SK-N-SH (cell line): ENCODE data around the gene SMIM21. TPM values are rescaled to one million over a fixed set of nuclear protein-coding genes. Genes with fewer than 3 reads are reported as not detected.

ENCODE experiments used
- CTCF ChIA-PET: fragments of 300-600, 350-600 bp; formaldehyde crosslinking; extraction: SDS; loops from one replicate; lab custom pipeline; 2021; lab: Yijun Ruan, JAX
- POLR2A ChIA-PET: fragments of 350-600 bp; sonication (Branson Sonifier 250); formaldehyde crosslinking; extraction: SDS; loops from one replicate; lab custom pipeline; 2020; ENCODE audit warnings: antibody characterized with exemption, inconsistent platforms; lab: Yijun Ruan, JAX
- DNase-seq: peaks from one replicate; pipeline ENCODE4 v3.0.0; 2012
- H2AFZ ChIP-seq: fragments of 200-600 bp; sonication (generic); 2 replicates; pipeline ENCODE4 v1.8.1; 2016; ENCODE audit warnings: antibody characterized with exemption, mild to moderate bottlenecking, low read depth
- H3F3A ChIP-seq: fragments of 200-600 bp; sonication (generic); replicated peaks from 2 replicates; pipeline ENCODE3; 2016; ENCODE audit warnings: antibody characterized with exemption, mild to moderate bottlenecking; ENCODE audit not compliant: insufficient read depth
- H3K27ac ChIP-seq, 2 experiments: fragments of 200-500 bp in 1 of 2; fragments of 200-600 bp in 1 of 2; sonication (Bioruptor generic) in 1 of 2; sonication (generic), shearing (Covaris generic) in 1 of 2; 2 replicates each; pipeline versions ENCODE4 v1.5.1 to v1.6.1; 2014 to 2016; ENCODE audit warnings: low read depth in 2 of 2, inconsistent platforms in 1 of 2, low read length in 1 of 2, mild to moderate bottlenecking in 1 of 2, mixed read lengths in 1 of 2
- H3K27me3 ChIP-seq: fragments of 200-600 bp; sonication (generic), shearing (Covaris generic); 2 replicates; pipeline ENCODE4 v1.6.1; 2016; ENCODE audit warnings: mixed run types; ENCODE audit not compliant: insufficient read depth
- H3K36me3 ChIP-seq, 2 experiments: fragments of 200-500 bp in 1 of 2; fragments of 200-600 bp in 1 of 2; sonication (Bioruptor generic) in 1 of 2; sonication (generic) in 1 of 2; replicated peaks in 1 of 2; 2 replicates each; pipeline versions ENCODE3 to v1.5.1; 2014 to 2016; ENCODE audit warnings: low read length in 1 of 2, mild to moderate bottlenecking in 1 of 2; ENCODE audit not compliant: insufficient read depth in 2 of 2, control insufficient read depth in 1 of 2
- H3K4me1 ChIP-seq, 2 experiments: fragments of 200-500 bp in 1 of 2; fragments of 200-600 bp in 1 of 2; sonication (Bioruptor generic) in 1 of 2; sonication (generic), shearing (Covaris generic) in 1 of 2; 2 replicates each; pipeline versions ENCODE4 v1.5.1 to v1.6.1; 2014 to 2016; ENCODE audit warnings: low read depth in 1 of 2, low read length in 1 of 2, mixed run types in 1 of 2; ENCODE audit not compliant: insufficient read depth in 2 of 2, control insufficient read depth in 1 of 2
- H3K4me2 ChIP-seq: fragments of 200-600 bp; sonication (generic), shearing (Covaris generic); 2 replicates; pipeline ENCODE4 v1.6.1; 2017; ENCODE audit warnings: mixed run types
- H3K4me3 ChIP-seq, 2 experiments: fragments of 200-500 bp in 1 of 2; fragments of 200-600 bp in 1 of 2; sonication (Bioruptor generic) in 1 of 2; sonication (generic), shearing (Covaris generic) in 1 of 2; 2 replicates each; pipeline versions ENCODE4 v1.5.1 to v1.8.1; 2014 to 2016; ENCODE audit warnings: low read depth in 2 of 2, inconsistent platforms in 1 of 2, low read length in 1 of 2, mild to moderate bottlenecking in 1 of 2, mixed read lengths in 1 of 2, moderate library complexity in 1 of 2
- H3K79me2 ChIP-seq: fragments of 200-600 bp; sonication (generic); 2 replicates; pipeline ENCODE4 v1.8.1; 2017; ENCODE audit warnings: mild to moderate bottlenecking; ENCODE audit not compliant: insufficient read depth
- H3K9ac ChIP-seq: fragments of 200-600 bp; sonication (generic); 2 replicates; pipeline ENCODE4 v1.6.1; 2017; ENCODE audit warnings: mixed run types
- H3K9me2 ChIP-seq: fragments of 200-600 bp; sonication (generic); 2 replicates; pipeline ENCODE4 v1.6.1; 2017; ENCODE audit warnings: mixed run types
- H3K9me3 ChIP-seq: fragments of 200-600 bp; sonication (generic); 2 replicates; pipeline ENCODE4 v1.6.1; 2017; ENCODE audit warnings: mixed run types, mild to moderate bottlenecking, moderate library complexity
- H4K20me1 ChIP-seq: fragments of 200-600 bp; sonication (generic); 2 replicates; pipeline ENCODE4 v1.6.1; 2017; ENCODE audit warnings: mild to moderate bottlenecking, mixed run types; ENCODE audit not compliant: insufficient read depth
- CHD2 ChIP-seq: fragments of 150-350 bp; IDR thresholded peaks from 2 replicates; pipeline ENCODE4 v1.6.1; 2018; ENCODE audit warnings: low read length; ENCODE audit not compliant: partially characterized antibody
- EZH2phosphoT487 ChIP-seq: fragments of 200-600 bp; sonication (generic); IDR thresholded peaks from 2 replicates; pipeline ENCODE4 v1.6.1; 2017; ENCODE audit warnings: low read depth, mixed run types, mild to moderate bottlenecking, antibody characterized with exemption, moderate library complexity, borderline replicate concordance
- FOXM1 ChIP-seq: IDR thresholded peaks from 2 replicates; pipeline ENCODE4 v1.4.0; 2012; ENCODE audit warnings: low read depth, mild to moderate bottlenecking
- GABPA ChIP-seq: IDR thresholded peaks from 2 replicates; pipeline ENCODE4 v1.4.0; 2012; ENCODE audit warnings: low read depth, mild to moderate bottlenecking
- NFIC ChIP-seq: IDR thresholded peaks from 2 replicates; pipeline ENCODE4 v1.4.0; 2012; ENCODE audit warnings: borderline replicate concordance
- REST ChIP-seq: IDR thresholded peaks from 2 replicates; pipeline ENCODE4 v1.6.1; 2012; ENCODE audit warnings: mild to moderate bottlenecking, low read depth, low read length, moderate library complexity
- TEAD4 ChIP-seq: IDR thresholded peaks from 2 replicates; pipeline ENCODE4 v1.4.0; 2012; ENCODE audit warnings: mild to moderate bottlenecking, borderline replicate concordance; ENCODE audit not compliant: insufficient read depth
- USF2 ChIP-seq: fragments of 150-350 bp; IDR thresholded peaks from 2 replicates; pipeline ENCODE4 v1.6.1; 2017; ENCODE audit warnings: antibody characterized with exemption, low read length, low read depth, borderline replicate concordance
- YY1 ChIP-seq: IDR thresholded peaks from 2 replicates; pipeline ENCODE4 v1.4.0; 2012; ENCODE audit warnings: low read depth, mild to moderate bottlenecking
- ZBTB33 ChIP-seq: IDR thresholded peaks from 2 replicates; pipeline ENCODE4 v1.4.0; 2012; ENCODE audit warnings: low read depth, borderline replicate concordance
- WGBS: methylation state at CpG from one replicate; pipeline ENCODE4 v1.1.6; 2017; ENCODE audit warnings: low lambda C conversion rate; 5-methylcytosine and 5-hydroxymethylcytosine counted together
- polyA plus RNA-seq, 3 experiments: library from polyadenylated mRNA; depleted of rRNA; stranded (reverse); fragments of >200 nt; gene quantifications; 2 replicates each; pipeline ENCODE4 v1.2.3, GENCODE V29; 2012

Gene SMIM21
- polyA plus RNA-seq, 1 of the 3 experiments (the other 2 are of a cell fraction), result not detected

- ChIA-PET POLR2A (no interaction called here), CTCF (interaction anchor here (1.4 kb wide), 1 partner anchor 18 kb away, joined by 3 read pairs; no protein-coding TSS in a partner anchor)
- Histone ChIP-seq H4K20me1 (no peaks in the 10 kb centered on the region), H3K9ac (no peak overlapping the region), H3K27ac (no peak overlapping the region), H3K9me3 (no peaks in the 10 kb centered on the region), H3K9me2 (no peaks in the 10 kb centered on the region), H3K79me2 (no peaks in the 10 kb centered on the region), H2AFZ (no peak overlapping the region), H3K4me3 (no peak overlapping the region), H3K4me2 (no peak overlapping the region), H3K36me3 (no peaks in the 10 kb centered on the region), H3K4me1 (peaks cover 0 to 2% of the 10 kb centered on the region in 2 experiments; a peak in 2 of 4 replicates), H3K27me3 (no peaks in the 10 kb centered on the region), H3F3A (no peaks in the 10 kb centered on the region)
- WGBS, result 74% methylated on average over 1 of the region's 1 CpG
- no peak for DNase-seq
- TF ChIP-seq EZH2phosphoT487 (no peak), CHD2 (no peak), NFIC (no peak), USF2 (no peak), REST (no peak), ZBTB33 (no peak), TEAD4 (no peak), GABPA (no peak), YY1 (no peak), FOXM1 (no peak)
These were observed 5.1 kb downstream of the SMIM21 start for GRCh38 chr18:75422341-75422910.
